ELR (cell line): ENCODE results near the gene SERPINB4.

Source experiments
- DNase-seq: peaks from one replicate; pipeline ENCODE4 v3.0.0-alpha.2; 2015; ENCODE audit warnings: low read depth

Gene SERPINB4

DNA sequence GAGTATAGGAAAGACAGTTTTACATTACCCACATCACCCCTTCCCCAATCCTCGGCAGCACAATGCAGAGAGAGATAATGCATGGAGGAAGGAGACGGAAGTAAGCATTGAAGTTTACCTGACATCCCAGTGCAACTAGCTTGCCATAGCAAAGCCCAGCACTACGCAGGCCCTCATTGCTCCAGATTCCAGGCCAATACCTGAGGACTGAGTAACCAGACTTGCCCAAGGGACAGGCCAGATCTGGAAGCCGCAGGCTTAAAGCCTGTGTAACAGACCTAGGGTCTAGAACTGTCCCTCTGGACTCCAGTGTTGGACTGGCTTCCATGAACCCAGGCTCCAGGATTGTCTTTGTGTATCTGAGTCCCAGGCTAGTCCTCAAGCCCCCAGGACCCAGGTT is 17.6 kb downstream of the SERPINB4 start:
- DNase-seq, result no peak

DNA sequence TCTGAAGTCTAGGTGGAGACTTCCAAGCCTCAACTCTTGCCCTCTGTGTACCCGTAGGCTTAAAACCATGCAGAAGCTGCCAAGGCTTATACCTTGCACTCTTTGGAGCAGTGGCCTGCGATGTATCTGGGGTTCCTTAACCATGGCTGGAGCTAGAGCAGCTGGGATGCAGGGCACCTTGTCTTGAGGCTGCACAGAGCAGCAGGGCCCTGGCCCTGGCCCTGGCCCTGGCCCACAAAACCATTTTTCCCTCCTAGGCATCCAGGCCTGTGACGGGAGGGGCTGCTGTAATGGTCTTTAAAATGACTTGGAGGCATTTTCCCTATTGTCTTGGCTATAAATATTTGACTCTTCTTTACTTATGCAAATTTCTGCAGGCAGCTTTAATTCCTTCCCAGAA is 19.2 kb downstream of the SERPINB4 start:
- DNase-seq, result no peak

DNA sequence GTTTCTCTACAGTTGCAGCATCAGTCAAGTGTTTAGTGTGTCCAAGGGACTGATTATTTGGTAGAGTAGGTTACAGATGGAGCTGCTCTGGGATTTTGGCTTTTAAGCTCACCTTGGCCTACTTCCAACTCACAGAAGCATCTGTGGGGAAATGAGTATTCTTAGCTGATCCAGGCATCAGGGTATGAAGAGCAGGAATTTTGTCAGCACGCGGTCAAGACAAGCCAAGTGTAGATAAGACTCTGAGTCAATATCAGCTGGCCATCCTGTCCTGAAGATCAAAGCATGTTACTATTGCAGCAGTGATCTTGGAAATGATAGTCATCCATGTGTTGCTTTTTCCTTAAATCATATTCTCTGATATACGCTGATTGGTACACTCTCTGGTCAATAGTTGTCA is 24.4 kb downstream of the SERPINB4 start:
- DNase-seq, result no peak

DNA sequence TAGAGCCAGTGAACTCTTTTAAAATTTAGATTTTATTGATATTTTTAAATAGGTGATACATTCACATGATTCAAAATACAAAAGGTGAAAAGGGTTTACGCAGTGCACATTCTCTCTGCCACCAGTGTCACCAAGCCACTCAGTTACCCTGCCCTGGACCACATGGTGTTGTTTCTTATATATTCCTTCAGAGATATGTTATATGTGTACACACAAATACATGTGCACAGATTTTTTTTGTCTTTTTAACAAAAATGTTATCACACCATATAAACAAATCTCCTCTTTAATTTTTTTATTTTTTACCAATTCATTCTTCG is 26.2 kb downstream of the SERPINB4 start:
- DNase-seq, result no peak

DNA sequence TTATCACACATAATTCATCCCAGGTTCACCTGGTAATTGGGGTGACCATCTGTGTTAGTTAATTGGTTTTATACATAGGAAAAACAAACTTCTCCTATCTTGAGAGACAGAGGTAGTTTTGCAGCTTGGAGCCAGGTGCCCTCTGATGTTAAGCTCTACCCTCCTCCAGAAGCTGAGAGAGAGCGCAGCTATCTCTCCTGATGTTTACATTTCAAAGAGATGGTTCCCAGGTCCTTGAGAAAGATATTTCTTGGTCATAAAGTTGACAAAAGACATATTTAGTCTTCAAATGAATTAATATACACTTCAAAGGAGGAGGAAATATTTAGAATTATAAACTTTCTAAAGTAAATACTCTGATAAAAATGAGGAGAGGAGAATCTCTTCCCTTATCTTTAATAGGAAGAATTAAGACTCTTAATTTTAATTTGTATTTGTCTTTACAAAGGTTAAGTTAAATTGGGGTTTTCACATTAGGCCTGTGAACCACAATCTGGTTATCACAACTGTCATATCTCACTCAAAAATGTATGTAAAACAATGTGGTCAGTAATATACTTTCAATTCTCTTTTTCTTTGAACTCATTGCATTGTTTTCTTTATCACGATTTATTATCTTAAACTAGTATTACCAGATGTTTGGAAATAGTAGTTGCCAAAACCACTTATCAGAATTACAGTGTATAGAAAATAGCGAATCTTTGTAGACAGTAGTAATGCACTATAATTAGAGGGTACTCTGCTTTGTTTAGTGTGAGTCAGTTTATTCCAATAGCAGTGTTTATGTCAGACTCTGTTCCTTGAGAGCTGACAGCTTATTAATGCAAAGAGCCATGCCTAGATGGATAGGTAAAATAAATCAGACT is 26.8 kb downstream of the SERPINB4 start:
- no peak for DNase-seq

DNA sequence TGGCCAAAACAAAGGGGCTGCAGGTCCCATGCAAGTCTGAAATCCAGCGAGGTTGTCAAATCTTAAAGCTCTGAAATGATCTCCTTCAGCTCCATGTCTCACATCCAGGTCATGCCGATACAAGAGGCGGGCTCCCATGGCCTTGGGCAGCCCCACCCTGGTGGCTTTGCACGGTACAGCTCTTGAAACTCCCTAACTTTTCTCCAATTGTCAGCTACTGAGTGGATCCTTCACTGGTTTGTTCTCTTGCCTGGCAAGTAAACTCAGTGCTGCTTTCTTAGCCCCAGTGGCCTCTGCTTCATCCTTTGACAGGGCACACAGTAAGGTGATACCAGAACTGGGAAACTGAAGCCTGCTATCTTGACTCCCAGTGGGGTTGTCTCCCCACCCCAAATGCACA is 30.6 kb downstream of the SERPINB4 start:
- DNase-seq, result no peak

DNA sequence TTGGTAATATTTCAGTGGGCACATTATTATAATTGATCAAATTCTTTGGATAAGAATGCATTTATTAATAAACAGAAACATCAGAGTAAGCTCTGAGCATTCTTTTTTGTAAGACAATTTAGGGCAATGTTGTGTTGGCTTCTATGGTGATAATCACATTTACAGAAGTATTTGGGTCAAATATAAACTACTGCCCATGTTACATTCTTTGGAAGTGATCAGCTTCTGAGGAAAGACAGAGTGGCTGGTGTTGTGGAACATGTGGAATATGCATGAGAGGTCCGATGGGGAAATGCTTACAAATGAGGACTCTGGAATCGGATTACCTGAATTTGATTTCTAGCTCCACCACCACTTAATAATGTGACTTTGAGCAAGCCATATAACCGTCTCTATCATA is 37.5 kb downstream of the SERPINB4 start:
- no peak for DNase-seq

DNA sequence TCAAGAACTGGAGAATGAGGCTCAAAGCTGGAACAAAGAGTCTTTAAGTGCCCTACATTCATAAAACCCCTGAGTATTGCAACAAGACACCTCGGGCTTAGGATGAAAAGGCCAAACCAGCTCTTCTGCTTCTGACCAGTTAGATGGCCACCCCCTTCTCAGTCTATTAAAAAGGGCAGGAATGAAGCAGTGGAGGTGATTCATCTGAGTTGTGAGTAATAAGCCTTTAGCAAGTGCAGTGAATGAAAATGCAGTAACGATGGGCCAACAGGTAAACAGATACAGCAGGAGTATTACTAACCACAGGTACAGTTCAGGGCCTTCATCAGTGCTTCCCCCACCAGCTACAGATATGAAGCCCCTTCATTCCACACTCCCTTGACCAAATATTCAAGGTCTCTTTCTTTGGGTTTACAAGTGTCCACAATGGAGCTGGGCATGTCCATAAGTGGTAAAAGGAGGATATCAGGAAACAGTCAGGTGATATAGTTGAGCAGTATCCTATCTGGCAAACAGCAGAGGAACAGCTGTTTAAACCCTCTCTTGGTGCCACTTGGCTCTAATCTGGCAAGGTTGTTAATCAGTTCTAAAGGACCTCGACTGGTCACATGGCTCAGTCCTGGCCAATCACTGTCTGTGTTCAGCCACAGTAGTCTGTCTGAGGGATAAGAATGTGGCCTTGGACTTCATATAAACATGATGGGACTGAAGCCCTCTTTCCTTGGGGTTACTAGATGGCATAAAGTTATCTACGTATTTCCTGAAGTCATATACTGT is 39.1 kb downstream of the SERPINB4 start:
- DNase-seq, result peak; percentile 77

DNA sequence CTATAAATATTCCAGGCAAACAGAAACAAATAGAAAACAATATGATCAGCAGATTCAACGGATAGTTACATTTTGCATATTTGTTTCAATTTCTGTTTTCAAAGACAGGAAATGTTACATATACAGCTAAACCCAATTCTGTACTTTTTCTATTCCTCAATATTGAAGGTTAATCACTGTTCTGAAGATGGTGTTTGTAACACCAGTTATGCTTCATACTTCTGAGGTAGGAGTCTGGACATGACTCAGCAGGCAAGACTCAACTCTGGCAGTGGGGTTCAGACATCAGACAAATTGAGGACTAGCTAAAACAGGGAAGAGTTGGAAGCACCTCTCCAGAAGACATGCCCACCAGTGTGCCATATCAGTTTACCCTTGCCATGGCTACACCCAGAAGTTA is 40.3 kb downstream of the SERPINB4 start:
- peak; percentile 70 for DNase-seq

DNA sequence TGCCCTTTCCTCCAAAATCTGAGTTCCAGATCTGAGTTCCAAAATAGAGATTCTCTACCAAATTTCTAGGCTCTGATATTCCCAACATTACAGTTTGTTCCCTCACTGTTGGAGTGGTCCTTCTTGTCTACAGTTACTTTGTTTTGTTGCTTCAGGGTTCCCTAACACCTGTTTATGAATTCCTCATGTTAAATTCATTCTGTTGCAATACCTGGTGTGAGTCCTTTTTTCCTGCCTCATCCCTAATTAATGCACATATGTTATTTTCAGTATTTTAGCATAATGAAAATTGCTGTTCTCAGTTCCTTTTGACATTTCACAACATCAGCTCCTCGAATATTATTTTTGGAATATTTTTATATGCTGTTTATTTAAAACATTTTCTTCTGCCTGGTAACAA is 40.7 kb downstream of the SERPINB4 start:
- no peak for DNase-seq

DNA sequence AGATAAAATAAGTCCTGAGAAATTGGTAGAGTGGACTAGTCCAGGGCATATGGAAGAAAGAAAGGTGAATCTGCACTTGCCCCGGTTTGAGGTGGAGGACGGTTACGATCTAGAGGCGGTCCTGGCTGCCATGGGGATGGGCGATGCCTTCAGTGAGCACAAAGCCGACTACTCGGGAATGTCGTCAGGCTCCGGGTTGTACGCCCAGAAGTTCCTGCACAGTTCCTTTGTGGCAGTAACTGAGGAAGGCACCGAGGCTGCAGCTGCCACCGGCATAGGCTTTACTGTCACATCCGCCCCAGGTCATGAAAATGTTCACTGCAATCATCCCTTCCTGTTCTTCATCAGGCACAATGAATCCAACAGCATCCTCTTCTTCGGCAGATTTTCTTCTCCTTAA is 47.1 kb downstream of the SERPINB4 start:
- DNase-seq, result no peak

DNA sequence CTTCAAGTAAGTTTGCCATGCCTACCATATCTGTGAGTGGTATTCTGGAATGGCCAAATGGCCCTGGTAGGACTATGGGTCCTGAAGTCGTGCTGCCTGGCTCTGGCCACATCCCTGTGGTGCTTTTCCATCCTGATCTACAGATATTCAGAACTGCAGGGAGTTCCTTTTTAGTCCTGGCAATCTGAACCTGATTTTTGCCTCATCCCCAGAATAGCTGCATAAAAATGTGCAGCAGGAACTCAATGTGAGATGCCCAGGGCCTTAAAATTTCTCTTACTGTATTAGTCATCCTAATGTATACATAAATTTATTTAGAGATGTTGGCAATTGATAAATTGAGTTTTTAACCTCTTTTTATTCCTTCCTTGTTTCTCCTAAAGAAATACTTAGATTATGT is 51.6 kb downstream of the SERPINB4 start:
- peak; percentile 40 for DNase-seq

DNA sequence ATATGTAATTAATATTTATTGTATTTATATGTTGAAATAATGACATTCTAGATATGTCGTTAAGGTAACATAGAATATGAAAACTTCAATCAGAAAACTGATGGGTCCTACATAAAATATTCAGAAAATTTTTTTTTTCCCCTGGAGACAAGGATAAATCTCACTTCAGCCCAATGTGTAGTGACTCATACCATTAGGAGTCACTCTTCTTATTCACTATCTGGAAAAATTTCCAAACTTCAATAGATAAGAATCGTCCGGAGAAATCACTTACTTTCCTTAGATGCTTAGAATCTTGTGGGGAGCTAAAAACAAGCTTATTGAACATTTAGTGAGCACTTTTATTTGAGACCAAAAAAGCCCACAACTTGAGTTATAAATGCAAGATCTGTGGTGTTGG is 52.3 kb downstream of the SERPINB4 start:
- peak; percentile 61 for DNase-seq

DNA sequence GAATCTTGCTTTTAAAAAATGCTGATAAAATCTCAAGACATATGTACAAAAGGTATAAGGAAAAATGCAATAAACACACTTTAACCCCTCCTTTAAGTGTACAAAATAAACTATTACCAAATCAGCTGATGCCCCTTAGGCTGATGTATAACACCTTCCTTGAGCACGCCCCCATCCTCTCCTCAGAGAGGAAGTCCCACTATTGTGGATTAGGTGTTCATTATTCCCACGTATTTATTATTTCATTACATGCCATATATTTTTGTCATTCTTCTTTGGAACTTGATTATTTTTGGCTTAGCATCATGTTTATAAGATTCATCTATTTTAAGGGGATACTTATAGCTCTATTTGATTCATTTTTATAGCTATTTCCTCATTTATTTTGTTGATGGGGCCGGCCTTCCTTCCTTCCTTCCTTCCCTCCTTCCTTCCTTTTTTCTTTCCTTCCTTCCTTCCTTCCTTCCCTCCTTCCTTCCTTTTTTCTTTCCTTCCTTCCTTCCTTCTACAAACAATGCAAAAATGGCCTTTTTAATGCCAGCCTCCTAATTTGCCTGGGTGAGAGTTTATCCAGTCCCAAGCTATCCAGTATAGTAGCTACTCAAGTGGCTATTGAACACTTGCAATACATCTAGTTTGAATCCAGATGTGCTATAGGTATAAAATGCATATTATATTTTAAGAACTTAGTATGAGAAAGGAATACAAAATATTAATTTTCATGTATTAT is 52.9 kb downstream of the SERPINB4 start:
- DNase-seq, result no peak

DNA sequence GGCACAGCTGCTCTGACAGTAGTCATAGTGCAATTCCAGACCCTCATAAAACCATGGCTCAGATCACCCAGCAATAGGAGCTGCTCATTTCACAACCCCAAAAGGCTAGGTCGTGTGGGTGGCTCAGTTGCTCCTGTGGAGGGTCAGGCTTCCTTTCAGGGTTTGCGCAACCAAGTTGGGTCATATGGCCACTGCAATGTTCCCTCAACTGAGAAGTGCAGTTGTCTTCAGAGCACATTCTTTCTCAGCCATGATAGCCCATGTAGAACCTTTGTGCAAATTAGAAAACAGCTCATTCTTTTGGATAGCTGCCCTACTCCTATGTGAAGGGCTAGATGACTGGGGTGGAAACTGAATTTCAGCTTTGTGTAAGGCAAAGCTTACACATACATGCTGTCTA is 53.7 kb downstream of the SERPINB4 start:
- DNase-seq, result no peak

DNA sequence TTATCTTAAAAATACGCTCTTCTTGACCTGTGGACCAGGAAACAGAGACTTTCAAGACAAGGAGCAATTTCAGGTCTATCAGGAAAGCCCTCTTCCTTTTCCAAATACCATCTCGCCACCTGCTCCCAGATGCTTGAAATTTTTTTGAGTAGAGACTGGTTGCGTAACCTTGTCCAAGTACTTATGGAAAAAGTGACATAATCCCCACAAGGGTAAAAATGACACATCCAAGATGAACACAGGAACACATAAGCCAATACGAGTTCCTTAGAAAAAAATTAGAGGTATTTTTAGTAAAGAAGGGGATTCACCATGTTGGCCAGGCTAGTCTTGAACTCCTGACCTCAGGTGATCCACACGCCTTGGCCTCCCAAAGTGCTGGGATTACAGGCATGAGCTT is 55.1 kb downstream of the SERPINB4 start:
- DNase-seq, result no peak
